Ovary (tissue), 9 donors: ENCODE data around the gene XXYLT1. TPM values are rescaled to one million over a fixed set of nuclear protein-coding genes. Genes with fewer than 3 reads are reported as not detected.

ENCODE experiments used
- DNase-seq, 5 donors: peaks; one replicate each; pipeline ENCODE4 v3.0.0-alpha.2; 2019 to 2020
- H3K27ac ChIP-seq, 2 donors: fragments of 200-600 bp; one replicate each; pipeline versions ENCODE4 v1.5.1 to v1.8.0; 2019 to 2022
- H3K27me3 ChIP-seq: fragments of 200-600 bp; one replicate; pipeline ENCODE4 v1.8.0; 2022
- H3K36me3 ChIP-seq: fragments of 200-600 bp; sonication (generic); one replicate; pipeline ENCODE4 v1.5.1; 2019
- H3K4me1 ChIP-seq: one replicate; pipeline ENCODE4 v1.8.1; 2013; ENCODE audit warnings: mild to moderate bottlenecking, moderate library complexity; ENCODE audit not compliant: insufficient read depth
- H3K4me3 ChIP-seq: fragments of 200-600 bp; sonication (generic); one replicate; pipeline ENCODE4 v1.5.1; 2017
- H3K9me3 ChIP-seq, 2 donors: fragments of 200-600 bp in 1 of 2; sonication (generic) in 1 of 2; one replicate each; pipeline versions ENCODE4 v1.5.1 to v1.8.1; 2013 to 2019; ENCODE audit warnings: mild to moderate bottlenecking in 1 of 2, moderate library complexity in 1 of 2
- EP300 ChIP-seq: sonication (generic); formaldehyde crosslinking; IDR thresholded peaks from one replicate; pipeline ENCODE4 v1.6.1; 2017; ENCODE audit warnings: antibody characterized with exemption
- POLR2A ChIP-seq: fragments of 450-650 bp; IDR thresholded peaks from one replicate; pipeline ENCODE4 v1.6.1; 2017; ENCODE audit warnings: antibody characterized with exemption, mild to moderate bottlenecking, moderate library complexity
- WGBS, 3 donors: extraction: QIAGEN DNeasy Blood & Tissue Kit in 1 of 3; methylation state at CpG; one replicate each; pipeline versions ENCODE4 v1.1.5 to v1.1.7; 2013 to 2017; 5-methylcytosine and 5-hydroxymethylcytosine counted together
- intact Hi-C, 4 donors: fragments of 100-400 bp; cut with DNase I; formaldehyde crosslinking; loops; one replicate each; pipeline versions ENCODE4 v1.11.0 to v1.15.1; 2022 to 2023
- polyA plus RNA-seq, 2 donors: library from polyadenylated mRNA; stranded (reverse); fragments of 200-250 nt in 1 of 2; fragments of 350-450 nt in 1 of 2; fragmentation: Illumina TruSeq in 1 of 2; extraction: RNeasy Lipid Tissue Mini Kit (QIAGEN cat#74804) in 1 of 2; gene quantifications; one replicate each; pipeline ENCODE4 v1.2.3, GENCODE V29; 2013 to 2014
- total RNA-seq, 7 donors: library from RNA; depleted of rRNA in 2 of 7; stranded (reverse); fragments of >200 nt in 2 of 7; fragmentation: NEBNext Ultra II Directional in 3 of 7; extraction: Animal tissue kit (Norgen Biotek cat#: 25700) in 3 of 7; gene quantifications; one replicate each; pipeline versions ENCODE4 v1.1.0 to v1.2.4, GENCODE V29; 2016 to 2023
- TF ChIP-seq, protein P1 (sequence below), 3 donors: fragments of 450-650 bp in 2 of 3; fragments of 200-600 bp in 1 of 3; IDR thresholded peaks; one replicate each; pipeline versions ENCODE4 v1.5.1 to v1.8.0; 2016 to 2022; ENCODE audit warnings: antibody characterized with exemption in 3 of 3, mild to moderate bottlenecking in 1 of 3
- donor health status: DM: no; HTN: no; CAD: no; lungs with moderate emphysema.
- donor health status: DM: no; HTN: no; CAD: no.
- donor health status: Bipolar disorder and iron deficiency.
- donor health status: DM: yes; HTN: yes; CAD: no.
- donor health status: DM: no; HTN: no; CAD: no.
- donor health status: DM: yes; HTN: yes; CAD: no.

XXYLT1 gene
- total and polyA plus RNA-seq, 9 donors: 5.6 to 13.6 (median 10.2) TPM

DNA sequence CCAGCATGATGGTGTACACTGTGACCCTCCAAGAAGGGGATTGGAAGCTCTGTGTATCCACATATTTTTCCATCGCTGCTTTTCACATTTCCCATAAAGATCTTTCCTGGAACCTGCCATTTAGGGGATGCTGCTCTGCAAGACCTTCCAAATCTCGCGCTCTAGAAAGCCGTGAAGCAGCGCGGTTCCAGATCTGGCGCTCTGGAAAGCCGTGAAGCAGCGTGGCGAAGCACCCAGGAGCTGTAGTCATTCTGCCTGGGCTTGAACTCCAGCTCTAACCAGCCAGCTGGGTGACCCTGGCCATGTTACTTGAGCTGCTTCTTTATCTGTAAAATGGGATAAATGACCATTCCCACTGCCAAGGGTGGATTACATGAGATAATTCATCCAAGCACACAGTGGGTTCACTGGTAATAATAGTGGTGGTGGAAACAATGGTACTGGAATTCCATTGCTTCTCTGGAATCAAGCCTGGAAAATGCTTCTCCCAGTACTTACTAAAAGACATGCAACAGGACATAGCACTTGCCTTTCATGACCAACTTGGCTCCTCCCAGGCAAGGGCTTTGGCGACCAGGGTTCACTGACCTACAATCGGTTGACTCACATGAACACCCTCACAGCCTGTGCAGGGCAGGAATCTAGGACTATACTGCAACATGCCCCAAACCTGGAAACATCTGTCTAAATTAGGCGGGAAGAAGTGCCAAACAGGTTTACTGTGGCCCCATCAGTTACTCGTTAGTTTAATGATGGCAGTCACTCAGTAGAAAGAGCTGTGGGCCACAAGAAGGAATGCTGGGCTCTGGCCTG, 70.7 kb downstream of the XXYLT1 start:
- no peaks in the 10 kb centered on the region for H3K27me3 ChIP-seq
- no peak for TF ChIP-seq EP300
- TF ChIP-seq, protein P1, sequence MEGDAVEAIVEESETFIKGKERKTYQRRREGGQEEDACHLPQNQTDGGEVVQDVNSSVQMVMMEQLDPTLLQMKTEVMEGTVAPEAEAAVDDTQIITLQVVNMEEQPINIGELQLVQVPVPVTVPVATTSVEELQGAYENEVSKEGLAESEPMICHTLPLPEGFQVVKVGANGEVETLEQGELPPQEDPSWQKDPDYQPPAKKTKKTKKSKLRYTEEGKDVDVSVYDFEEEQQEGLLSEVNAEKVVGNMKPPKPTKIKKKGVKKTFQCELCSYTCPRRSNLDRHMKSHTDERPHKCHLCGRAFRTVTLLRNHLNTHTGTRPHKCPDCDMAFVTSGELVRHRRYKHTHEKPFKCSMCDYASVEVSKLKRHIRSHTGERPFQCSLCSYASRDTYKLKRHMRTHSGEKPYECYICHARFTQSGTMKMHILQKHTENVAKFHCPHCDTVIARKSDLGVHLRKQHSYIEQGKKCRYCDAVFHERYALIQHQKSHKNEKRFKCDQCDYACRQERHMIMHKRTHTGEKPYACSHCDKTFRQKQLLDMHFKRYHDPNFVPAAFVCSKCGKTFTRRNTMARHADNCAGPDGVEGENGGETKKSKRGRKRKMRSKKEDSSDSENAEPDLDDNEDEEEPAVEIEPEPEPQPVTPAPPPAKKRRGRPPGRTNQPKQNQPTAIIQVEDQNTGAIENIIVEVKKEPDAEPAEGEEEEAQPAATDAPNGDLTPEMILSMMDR (IDR thresholded peaks at IDR 0.05): no peak
- H3K4me1 ChIP-seq: peaks cover 4% of the 10 kb centered on the region
- intact Hi-C loops: loop anchor here in 1 of 4 donors (10.0 kb wide), 1 partner anchor 45 kb away; no protein-coding TSS in a partner anchor
- no peaks in the 10 kb centered on the region for H3K36me3 ChIP-seq
- no peak overlapping the region for H3K27ac ChIP-seq
- no peak overlapping the region for H3K4me3 ChIP-seq
- no peaks in the 10 kb centered on the region for H3K9me3 ChIP-seq
- WGBS, 3 donors: 93 to 97% (median 94%) methylated on average over 14 of the region's 14 CpGs
- DNase-seq: no peak

DNA sequence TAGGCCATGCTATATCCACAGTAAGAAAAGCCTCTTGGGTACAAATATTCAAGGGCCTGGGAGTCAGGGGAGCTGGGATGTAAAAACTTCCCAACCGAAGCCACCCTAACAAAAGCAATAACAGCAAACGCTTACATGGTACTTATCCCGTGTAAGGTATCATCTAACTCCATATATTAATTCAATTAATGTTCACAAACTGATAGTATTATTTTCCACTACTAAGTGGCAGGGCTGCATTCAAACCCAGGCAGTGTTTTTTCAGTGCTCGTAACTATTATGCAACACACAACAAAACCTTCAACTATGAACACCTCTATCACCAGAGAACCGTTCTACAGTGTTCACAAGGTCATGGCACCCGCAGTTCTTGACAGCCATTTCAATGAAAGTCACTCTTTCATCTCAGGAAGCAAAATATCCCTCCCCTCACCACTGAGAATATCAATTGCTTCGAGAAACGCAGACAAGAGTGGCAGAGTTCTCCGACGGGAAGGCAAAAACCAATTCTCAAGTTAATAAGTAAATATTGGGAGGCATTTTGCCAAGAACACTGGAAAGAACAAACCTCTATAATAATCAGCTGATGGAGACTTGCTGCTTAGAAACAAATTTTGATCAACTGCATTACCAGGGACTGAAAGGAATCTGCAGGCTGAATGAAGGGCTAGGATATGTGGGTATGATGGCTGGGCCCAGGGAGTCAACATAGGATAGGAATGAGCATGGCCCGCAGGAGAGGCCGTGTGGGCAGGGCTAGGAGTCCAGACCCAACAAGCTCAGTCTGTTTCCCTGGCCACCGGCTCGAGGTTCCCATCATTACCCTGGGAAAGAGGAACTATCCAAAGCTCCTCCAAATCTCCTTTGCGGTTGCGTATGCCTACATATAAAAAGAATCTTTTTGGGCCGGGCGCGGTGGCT, 72.3 kb downstream of the XXYLT1 start:
- Histone ChIP-seq H3K4me1 (no peaks in the 10 kb centered on the region), H3K27ac (no peak overlapping the region), H3K27me3 (no peaks in the 10 kb centered on the region), H3K4me3 (no peak overlapping the region), H3K9me3 (no peaks in the 10 kb centered on the region), H3K36me3 (no peaks in the 10 kb centered on the region)
- 93 to 94% (median 94%) methylated on average over 19 of the region's 19 CpGs for WGBS, 3 donors
- no peak for DNase-seq
- TF ChIP-seq EP300: no peak
- TF ChIP-seq POLR2A: no peak
- TF ChIP-seq, protein P1 (IDR thresholded peaks at IDR 0.05): no peak
- intact Hi-C loops: no loop called here

DNA sequence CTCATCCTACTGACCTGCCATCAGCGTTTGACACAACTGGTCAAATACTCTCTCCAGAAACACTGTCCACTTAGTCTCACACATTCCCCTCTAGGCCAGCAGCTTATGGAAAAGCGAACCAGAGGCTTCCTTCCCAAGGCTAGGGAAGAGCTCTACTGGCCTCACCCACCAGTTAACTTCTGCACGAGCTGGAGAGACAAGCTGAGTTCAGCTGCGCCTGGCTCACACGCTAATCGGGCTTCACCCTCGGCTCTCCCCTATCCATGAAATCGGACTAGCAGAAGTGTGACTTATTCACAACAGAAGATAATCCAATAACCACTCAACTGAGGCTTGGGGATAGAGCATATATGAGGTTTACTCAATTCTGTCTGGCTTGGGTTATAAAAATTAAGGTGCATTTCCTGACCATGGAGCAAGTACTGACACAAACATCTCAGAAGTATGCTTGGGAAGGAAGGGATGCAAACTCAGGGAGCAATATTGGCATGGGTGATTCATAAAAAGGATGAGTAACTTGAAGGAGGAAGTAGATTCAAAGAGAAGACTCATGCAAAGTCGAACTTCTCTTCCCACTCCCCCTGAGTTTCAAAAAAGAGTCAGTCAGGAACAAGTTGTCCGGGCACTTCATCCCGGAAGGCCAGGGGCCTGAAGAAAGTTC, 73.1 kb downstream of the XXYLT1 start:
- H3K27ac ChIP-seq: no peak overlapping the region

More for the DNA sequence above, 73.1 kb downstream of the XXYLT1 start:
- no peaks in the 10 kb centered on the region for H3K27me3 ChIP-seq
- TF ChIP-seq, protein P1 (IDR thresholded peaks at IDR 0.05): no peak
- TF ChIP-seq POLR2A: no peak
- no peak for TF ChIP-seq EP300
- intact Hi-C loops: no loop called here
- H3K4me1 ChIP-seq: no peaks in the 10 kb centered on the region
- no peak overlapping the region for H3K4me3 ChIP-seq
- no peaks in the 10 kb centered on the region for H3K9me3 ChIP-seq
- no peaks in the 10 kb centered on the region for H3K36me3 ChIP-seq
- WGBS, 3 donors: 84 to 91% (median 89%) methylated on average over 11 of the region's 11 CpGs
- no peak for DNase-seq
